ENCODE measurements around the gene RASA3.
"Not testable (repeated sequence)": the region's sequence is repeated elsewhere in the genome, so short reads cannot be mapped to it uniquely, and the experiment has no call there.

The RASA3 gene

DNA sequence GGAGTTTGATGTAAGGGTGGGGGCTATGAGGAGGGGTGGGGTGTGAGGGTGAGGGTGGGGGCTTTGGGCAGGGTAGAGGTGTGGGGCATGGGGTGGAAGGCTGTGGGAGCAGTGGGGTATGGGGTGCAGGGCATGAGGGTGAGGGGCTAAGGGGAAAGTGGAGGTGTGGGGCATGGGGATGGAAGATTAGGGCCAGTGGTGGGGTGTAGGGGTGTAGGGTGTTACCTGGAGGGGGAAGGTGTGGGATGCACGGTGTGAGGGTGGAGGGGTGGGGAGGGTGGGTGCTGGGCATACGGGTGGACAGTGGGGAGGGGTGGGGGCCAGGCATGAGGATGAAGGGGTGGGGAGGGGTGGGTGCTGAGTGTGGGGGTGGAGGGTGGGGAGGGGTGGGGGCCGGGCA, 22.9 kb upstream of the RASA3 start:
- no peak for FAIRE-seq

DNA sequence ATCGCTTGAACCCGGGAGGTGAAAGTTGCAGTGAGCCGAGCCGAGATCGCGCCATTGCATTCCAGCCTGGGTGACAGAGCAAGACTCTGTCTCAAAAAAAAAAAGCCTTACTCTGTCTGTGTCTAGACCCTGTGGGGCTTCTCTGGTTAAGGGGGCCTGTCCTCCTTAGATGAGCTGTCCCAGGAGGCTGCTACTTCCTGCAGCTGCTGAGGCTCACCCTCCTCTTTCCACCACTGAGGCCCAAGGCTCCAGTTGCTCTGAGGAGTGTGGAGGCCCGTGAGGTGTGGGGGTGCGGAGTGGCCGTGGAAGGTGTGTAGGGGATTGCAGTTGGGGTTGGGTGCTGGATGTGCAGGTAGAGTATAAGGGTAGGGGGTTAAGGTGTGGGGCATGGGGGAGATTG, 22.1 kb upstream of the RASA3 start:
- FAIRE-seq: no peak

DNA sequence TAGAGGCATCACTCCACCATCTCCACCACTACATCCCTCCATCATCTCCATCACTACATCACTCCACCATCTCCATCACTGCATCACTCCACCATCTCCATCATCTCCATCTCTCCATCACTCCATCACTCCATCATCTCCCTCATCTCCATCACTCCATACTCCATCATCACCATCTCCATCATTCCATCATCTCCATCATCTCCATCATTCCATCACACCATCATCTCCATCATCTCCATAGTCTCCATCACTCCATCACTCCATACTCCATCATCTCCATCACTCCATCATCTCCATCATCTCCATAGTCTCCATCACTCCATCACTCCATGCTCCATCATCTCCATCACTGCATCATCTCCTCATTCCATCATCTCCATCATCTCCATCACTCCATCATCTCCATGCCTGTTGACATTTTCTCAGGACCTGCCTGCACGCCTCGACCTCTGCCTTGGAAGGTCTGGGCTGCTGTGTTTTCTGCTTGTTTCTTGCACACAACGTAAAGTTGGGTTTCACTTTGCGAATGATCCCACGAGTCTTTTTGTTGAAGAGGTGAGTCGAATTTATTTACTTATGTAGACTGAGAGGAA, 21.2 kb upstream of the RASA3 start:
- no peak for FAIRE-seq

DNA sequence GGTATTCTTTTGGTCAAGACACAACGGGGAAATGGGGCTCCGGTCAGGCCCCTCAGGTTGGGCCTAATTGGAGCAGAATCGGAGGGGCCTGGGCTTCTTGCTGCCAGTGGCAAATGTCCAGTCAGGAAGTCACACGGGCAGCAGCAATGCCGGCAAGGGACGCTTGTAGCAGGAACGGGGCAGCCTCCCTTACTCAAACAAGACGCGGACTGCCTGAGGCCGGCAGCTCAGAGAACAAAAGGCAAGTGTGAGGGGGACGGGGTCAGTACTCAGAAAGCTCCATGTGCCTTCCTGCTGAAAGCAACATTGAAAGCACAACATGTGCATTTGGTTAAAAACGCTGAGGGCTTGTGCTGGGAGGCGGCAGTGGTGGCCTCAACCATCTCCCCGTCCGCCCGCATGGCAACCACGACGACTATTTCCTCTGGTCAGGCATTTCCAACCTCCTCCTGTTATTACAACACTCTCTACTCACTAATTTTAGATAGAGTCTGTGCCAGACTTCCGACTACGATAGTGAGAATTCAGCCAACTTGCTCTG, 20.5 kb upstream of the RASA3 start:
- FAIRE-seq: no peak

DNA sequence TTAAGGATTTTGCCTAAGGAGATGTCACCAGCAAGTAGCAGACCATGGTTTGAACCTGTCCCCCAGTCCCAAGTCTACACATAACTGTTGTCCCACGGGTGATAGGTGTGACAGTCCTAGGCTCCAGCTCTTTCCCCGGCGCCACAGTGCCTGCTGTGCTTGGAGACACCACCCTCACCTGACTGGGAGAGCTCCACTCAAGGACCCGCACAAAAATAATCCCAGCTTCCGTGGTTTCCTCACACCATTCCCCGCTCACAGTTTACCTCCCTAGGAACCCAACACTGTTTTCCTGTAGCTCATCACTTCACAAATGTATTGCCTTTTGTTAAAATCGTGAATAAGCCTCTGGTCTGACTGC, 19.8 kb upstream of the RASA3 start:
- FAIRE-seq: no peak

DNA sequence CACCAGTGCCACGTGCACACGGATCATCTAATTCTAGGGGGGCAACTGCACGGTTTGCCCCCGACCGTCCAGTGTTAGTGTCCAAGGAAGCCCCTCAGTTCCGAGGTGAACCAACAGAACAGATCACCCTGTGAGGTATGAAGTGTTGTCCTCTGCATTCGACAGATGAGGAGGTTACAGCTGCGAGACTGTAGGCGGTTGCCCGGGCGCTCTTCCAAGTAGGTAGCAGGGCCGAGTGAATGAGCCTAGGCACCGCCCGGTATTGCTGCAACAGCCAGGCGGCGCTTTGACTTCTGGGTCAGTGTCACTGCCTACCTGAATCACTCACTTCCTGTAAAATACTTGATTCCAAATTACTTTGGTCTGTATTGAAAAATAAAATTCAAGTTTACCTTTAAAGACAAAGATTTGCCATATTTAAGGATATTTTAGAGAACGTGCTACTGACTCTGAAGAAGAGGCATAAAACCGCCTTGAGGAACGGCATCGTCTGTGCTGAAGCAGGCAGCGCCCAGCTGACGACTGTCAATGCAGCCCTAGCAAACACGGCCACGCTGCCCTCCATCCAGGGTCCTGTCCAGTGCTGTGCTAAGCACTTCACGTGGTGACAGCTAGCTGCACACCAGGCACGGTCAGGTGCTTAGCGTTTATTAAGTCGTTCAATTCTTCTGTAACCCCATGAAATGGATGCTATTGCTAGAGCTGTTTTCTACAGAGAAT, 19.3 kb upstream of the RASA3 start:
- no peak for FAIRE-seq

DNA sequence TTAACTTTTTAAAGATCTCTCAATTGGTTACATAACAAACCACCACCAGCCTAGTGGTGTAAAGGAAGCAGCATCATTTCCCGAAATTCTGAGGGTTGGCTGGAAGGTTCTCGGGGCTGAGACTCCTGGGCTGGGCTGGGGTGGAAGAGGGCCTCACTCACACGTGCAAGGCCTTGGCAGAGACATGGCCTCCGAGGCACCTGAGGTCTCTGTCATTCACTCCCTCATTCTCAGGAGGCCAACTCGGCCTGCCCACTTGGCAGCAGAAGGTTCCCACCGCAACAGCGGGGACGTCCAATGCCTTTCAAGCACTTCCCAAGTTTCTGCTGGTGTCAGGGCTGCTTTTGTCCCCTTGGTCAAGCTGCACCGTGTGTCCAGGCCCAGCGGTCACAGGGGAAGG, 18.6 kb upstream of the RASA3 start:
- FAIRE-seq: no peak

DNA sequence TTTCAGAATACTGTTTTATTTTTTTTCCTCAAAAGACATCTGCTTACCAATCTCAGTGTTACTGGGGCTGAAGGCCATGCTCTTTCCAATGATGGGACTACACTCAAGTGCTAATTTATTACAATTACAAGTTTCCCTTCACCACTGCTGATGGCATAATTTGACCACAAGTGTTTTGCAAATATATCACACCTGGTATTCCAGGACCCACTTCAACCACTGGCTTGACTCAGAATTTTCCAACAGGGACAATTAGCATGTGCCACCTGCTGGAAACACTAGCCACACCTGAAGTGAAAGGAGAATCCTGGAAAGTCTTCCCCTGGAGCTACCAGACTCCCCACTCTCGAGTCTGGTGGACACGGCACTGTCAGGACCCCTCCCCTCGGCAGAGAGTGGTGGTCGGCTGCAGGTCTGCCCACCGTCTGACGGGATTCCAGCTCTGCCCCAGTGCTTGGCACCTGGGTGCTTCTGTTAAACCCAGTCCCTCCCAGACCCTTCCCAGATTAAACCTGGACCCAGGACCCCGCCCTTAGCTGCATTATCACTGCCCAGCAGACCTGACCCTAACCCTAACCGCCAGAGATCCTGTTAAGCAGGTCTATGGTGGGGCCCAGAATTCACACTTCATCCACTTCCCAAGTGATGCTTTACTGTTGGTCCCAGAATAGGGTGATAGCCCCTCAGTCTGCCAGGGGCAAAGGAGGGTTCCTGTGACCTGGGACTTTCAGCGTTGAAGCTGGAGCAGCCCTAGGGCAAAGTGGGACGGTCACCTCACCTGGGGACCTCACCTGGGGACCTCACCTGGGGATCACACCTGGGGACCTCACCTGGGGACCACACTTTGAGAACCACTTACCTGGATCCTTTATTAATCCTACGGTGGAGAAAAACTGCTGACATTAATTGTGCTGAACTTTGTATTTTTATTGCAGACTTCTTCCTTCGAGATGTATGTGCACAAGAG, 17.6 kb upstream of the RASA3 start:
- FAIRE-seq: no peak

DNA sequence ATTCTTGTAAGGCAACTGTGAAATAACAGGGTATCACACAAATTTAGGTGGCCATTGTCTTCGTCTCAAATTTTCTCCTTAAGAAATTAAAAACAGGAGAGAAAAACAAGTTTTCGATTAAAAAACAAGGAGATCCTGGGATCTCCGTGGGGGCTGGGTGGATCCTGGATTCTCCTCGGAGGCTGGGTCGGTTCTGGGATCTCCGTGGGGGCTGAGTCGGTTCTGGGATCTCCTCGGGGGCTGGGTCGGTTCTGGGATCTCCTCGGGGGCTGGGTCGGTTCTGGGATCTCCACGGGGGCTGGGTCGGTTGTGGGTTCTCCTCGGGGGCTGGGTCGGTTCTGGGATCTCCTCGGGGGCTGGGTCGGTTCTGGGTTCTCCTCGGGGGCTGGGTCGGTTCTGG, 16.5 kb upstream of the RASA3 start:
- not testable (repeated sequence) for FAIRE-seq

DNA sequence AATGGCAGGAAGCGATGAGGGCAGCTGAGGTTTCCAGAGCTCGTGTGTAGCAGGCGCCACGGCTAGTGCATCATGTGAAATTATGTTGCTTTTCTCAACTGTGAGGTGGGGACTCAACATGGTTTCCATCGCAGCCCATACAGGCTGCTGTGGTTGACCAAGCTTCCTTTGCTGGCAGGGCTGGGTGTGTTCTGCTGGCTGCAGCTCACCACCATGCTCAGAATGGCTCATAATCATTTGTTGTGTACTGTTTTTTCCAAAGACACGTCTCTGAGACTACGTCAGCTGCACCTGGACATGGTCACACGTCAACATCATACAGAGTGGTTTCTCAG, 16.1 kb upstream of the RASA3 start:
- FAIRE-seq: no peak

DNA sequence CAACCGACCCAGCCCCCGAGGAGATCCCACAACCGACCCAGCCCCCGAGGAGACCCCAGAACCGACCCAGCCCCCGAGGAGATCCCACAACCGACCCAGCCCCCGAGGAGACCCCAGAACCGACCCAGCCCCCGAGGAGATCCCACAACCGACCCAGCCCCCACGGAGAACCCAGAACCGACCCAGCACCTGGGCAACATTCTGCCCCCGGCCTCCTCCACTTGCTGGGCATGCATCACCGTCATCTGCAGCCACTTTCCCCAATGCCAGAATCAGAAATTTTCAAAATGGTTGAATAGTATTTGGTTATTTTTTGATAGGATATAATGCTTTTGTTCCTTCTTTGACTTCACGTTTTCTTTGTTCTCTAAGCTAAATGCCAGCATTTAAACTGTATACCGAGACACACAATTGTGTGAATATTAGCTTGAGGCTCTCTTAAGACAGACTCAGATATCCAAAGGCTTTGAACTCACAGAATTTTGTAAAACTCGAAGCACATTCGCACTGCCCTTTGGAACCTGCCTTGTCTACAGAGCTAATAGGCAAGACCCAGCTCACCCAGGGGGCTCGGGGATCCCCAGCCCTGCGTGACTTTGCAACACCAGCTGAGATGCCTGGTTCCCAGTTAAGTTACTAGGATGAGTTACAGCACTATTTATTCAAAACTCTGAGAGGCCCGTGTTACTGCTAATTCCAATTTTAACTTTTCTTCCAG, 15.5 kb upstream of the RASA3 start:
- no peak for FAIRE-seq

DNA sequence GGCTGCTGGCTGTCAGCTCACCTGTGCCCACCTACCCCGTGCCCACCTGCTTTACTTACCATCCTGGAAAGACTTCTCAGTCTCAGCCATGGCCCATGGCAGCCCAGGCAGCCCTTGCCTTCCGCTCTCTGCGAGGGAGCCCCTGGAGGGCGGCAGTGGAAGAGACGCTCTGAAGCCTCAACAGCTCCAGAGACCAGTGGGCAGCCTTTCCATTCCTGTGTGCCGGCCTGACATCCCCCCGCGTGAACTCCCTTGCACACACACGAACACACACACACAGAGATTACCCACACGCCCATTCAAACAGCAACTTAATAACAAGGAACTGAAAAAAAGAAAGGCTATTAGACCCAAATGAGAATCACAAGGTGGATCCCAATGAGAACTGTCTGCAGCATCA, 14.2 kb upstream of the RASA3 start:
- no peak for FAIRE-seq

DNA sequence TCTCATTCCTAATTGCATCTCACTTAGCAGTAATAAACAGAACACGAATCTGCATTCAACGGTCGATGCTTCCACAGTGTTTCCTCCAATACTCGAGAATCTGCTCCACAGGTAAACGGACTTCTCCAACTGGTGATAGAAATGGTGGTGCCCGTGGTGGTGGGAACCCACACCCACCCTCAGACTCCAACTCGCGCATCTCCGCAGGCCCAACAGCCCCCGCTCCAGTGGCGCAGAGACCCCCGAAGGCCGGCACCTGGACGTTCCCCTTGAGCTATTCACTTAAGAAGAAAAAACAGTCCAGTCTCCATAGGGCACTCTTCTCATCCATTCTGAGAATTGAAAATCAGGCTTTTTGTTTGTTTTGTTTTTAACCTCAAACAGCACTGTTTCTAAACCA, 13.8 kb upstream of the RASA3 start:
- no peak for FAIRE-seq

DNA sequence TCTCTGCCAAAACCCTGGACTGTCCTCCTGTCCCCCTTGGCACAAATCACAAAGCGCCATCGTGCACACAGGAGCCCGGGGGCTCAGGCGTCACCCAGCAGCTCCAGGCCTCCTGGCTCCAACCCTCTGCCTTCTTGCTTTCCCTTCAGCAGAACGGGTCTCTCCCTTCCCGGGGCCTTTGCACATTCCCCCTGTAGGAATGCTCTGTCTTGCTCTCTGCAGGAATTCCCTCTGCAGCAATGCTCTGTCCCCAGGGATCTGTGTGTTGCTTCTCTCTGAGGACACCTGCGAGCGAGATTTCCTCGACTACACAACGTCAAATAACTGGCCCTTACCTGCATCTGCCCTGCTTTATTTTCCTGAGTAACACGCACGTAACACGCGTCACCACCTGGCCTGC, 13.3 kb upstream of the RASA3 start:
- no peak for FAIRE-seq

DNA sequence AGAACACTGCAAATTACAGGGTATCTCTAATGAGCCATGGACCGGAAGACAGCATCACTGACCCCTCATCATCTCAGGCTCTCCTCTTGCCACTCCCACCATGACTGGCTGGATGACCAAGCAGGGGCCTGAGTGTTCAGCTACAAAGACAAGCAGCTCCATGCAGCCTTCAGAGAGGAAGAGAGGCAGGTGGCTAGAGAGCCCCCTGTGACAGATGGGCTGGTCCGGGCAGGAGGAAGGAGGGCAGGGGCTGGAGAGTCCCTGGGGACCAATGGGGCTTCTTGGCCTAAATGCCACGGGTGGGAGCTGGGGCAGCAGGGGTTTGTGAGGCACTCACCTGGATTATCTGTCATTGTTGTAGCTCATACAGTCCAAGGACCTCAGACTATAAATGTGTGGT, 12.8 kb upstream of the RASA3 start:
- FAIRE-seq: no peak

DNA sequence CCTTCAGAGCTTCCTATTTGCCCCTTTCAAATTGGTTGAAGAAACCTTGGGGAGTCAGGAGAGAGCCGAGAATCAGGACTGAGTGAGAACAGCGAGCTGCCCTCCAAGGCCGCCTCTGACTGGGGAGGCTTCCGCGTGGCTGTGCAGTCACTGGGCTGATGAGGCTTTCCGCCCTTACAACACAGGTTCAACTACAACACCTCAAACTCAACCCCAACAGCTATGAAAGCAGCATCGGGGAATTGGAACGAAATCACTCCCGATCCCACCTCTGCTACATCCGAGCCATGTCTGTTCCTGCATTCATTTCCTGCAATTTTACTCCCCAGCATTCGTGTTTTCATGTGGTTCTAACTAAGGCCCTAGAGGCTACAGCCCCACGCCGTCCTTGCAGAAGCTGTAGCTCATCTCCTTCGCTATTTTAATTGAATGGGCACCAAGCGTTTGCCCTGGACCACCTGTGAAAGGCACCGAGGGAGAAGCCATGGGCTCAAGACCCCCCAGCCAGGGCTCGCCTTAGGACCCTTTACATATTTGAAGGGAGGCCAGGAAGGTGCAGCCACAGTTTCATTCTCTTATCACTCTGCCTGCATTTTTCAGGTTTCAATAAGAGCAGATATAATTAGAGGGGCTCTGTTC, 12.3 kb upstream of the RASA3 start:
- no peak for FAIRE-seq

DNA sequence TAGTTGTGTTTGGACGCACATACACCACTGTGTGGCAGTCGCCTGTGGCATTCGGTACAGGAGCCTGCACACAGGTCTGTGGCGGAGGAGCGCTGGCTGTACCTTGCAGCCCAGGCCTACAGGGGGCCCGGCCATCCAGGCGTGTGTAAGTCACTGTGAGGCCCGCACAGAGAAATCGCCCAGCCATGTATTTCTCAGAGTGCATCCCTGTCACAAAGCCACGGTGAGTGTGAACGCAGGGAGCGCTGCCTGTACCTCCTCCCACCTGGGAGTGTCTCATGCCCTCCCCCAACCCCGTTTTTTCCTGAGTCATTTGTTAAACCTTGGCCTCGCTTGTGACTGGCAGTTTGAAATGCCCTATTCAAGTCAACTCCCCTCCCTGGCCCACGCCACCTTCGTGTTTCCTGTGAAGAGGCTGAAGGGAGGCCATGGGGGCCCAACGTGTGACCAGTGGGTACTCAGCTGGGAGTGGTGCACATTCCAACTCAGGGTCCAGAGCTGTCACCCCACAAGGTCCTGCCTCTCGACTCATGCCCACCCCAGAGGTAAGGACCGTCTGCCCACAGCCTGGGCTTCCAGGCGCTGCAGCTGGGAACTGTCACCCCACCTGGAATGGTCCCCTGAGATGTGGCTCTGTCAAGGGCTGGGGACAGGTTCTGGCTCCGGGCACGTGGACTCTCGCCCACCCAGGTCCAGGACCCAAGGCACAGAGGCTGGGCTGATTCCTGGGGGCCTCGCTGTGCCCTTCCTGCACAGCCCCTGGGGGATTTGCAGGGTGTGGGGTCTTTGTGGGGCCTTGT, 11.6 kb upstream of the RASA3 start:
- FAIRE-seq: no peak

DNA sequence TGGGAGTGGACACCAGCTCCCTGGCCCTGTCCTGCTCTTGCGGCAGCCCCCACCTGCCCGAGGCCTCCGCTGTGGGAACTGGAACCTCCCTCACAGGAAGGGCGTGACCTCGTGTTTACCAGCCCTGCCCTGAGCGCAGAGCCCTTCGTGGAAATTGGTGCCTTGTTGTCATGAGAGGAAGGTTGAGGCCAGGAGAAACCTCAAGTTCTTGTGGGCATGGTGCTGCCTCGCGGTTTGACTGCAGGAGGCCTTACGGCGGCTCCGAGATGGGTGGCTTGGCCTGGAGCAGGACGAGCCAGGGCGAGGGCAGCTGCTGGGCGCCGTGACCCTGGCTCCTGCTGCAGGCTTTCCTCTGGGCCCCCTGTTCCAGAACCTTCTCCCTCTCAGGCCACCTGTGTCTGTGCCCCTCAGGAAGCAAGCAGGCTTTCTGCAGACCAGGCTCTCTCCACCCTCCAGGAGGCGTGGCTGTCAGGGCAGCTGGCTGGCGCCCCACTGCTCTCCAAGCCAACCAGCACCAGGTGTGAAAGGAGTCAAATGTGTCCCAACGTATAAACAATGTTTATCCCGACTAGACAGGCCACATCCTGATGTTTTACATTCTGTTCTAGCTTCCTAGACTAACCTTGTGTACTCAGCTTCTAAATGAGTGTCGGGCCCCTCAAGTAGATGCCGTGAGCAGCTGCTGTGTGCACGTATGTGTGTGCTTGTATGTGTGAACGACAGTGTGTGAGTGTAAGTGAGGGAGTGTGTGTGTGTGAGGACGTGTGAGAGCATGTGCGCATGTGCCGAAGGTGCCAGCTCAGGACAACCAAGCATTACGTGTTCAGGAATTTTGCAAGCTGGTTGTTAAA, 10.4 kb upstream of the RASA3 start:
- no peak for FAIRE-seq

DNA sequence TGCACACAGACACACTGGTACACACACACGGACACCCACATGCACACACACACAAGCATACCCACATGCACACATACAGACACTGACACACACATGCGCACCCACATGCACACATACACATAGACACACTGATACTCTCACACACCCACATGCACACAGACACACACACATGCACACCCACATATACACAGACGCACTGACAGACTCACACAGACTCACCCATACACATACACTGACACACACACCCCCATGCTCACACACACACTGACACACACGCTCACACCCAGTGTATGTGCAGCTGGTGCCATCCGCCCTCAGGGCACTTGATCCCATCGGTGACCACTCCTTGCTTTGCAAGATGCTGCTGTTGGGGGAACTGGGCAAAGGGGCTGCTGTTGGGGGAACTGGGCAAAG, 9.7 kb upstream of the RASA3 start:
- no peak for FAIRE-seq

DNA sequence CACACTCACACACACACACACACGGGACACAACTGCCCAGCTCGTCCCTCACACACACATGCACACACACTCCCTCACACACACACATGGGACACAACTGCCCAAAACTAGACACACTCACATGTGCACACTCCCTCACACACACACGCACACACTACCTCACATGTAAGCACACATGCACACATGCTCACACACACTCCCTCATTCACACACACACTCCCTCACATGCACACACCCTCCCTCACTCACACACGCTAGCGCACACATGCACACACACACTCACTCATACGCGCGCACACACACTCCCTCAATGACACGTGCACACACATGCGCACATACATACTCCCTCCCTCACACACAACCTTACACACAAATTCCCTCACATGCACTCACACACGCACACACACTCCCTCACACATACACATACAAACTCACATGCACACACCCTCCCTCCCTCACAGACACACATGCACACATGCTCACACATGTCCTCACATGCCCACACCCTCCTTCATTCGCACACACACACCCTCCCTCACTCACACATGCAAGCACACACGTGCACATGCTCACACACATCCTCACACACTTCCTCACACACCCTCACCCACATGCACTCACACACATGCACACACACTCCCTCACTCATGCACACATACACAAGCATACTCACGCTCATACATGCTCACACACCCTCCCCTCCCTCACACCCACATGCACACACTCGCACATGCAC, 9.0 kb upstream of the RASA3 start:
- FAIRE-seq: no peak
